Inflammatory macrophage treated with lipopolysaccharide for 1 hour (primary cell): ENCODE data around the gene ISL2.

Source experiments
- DNase-seq, 2 donors: peaks; one replicate each; pipeline ENCODE4 v3.0.0-alpha.2; 2020 to 2022

The ISL2 gene

DNA sequence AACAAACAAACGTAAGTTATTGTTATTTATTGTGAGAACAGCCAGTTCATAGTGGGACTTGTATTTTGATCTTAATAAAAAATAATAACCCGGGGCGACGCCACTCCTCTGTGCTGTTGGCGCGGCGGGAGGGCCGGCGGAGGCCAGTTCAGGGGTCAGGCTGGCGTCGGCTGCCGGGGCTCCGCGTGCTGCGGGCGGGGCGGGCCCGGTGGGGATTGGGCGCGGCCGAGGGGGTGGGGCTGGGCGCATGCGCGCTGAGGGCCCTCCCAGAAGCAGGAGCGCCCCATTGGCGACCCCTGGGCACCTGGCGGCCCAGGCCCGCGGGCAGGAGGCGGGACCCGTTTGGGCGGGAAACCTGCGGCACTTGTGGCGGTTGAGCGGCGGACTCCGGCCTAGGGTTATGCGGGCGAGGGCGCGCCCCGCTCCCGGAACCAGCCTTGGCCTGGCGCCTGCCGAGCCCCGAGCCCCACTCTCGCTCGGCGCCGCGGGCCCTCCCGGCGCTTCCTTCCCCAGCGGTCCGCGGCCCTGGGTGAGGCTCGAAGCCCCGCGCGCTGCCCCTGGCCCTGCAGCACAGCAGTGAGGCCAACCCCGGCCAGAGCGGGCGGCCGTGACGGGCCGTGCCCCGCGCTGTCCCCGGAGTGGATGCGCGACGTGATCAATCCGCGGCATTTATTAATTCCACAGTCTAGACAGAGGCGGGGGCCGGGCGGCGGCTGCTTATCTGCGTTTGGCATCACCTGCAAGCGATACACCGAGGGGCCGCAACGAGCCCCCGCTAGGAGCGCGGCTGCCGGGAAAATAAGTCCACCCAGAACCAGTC lies 6.0 kb downstream of the ISL2 start:
- DNase-seq, result no peak

DNA sequence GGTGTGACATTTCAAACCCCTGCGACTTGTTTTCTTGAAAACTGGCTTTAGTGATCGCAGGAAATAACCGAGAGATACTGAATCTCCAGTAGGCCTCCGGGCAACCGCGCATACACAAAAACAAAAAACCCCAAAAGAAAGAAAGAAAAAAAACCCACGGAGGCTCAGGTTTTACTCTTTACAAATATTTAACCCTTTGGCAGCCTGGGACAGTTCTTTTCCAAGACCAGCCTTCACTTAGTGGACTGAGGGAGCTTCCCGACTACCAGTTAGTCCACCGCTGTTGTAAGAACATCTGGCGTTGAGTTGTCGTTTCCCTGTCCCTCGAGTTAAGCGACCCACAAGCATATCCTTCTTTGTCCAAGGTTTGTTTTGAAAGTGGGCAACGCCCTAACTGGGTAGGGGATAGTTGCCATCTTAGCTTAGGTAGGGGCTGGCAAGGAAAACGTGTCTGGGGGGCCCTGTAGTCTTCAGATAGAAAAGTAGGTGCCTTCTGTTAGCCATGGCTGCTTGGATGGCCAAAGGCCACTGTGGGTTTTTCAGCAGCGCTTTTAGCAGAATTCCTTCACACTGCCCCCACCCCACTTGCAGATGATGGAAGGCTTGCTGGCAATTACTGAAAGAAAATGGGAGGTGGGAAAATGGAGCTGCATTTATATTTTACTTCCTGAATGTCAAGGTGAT lies 6.9 kb downstream of the ISL2 start:
- DNase-seq, result no peak

DNA sequence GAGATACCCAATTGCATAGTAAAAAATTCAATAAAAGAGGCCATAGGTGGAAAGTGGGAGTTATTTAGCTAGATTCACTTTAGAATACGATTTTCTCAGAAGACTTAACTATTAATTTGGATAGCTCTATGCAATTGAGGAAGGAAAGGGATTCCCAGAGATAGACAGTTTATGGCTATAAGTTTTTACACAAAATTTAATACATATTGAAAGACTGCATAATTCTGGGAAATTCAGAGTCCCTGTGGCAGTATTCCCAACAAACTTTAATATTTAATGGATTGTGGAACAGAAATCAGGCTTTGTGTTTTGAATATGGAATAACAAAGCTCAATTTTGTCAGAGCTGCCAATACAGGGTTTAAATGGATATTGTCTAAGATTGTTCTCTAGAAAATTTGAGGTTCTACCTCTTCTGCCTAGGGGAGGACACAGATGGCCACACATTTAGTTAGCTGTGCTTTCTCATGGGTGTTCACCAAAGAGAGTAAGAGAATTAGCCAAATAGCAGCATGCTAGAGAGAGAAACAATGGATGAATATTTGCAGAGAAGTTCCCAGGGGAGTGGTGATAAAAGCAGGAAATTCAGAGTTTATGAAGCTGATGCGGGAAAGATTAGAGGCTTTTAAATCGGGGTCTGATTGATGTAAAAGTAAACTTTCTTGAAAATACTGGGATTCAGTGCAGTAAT lies 8.5 kb downstream of the ISL2 start:
- no peak for DNase-seq

GRCh38 chr15:76345583-76345879 lies 9.0 kb downstream of the ISL2 start:
- DNase-seq, result no peak

- peak; percentile 55 to 74 for DNase-seq
These were observed 9.5 kb downstream of the ISL2 start for GRCh38 chr15:76345880-76346668.

DNA sequence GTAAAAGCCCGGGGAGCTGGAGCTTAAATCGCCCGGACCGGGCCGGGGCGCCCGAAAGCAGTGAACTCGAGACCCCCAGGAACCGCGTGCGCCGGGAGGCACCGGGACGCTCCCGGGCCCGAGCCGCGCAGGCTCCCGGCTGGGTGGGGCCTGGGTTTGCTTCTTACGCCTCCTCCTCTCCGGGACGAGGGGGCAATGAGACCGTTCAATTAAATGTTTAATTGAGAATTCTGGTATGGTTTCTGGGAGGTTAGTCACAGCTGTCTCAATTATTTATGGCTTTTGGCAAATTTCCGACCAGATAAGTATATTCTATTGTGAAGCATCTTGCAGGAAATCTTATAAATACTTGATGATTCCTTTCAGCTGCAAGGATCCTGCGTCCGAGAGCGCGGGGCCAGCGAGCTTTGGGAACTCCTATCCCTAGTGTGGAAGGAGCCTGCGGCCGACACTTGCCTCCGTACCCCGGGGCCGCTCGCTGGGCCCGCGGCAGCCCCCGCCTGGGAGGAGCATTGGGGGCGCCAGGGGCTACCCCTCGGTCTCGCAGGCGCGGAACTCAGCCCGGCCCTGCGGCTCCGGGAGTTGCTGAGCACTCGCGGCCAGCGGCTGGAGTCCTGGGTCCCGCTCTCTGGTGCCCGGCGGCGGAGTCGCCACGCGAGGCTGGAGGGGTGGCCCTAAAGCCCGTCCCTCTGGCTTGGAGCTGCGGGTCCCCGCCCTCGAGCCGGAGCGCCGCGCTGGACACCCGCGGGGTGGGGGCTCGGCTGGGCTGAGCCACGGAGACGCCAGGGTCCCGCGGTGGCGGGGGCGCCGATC lies 10.3 kb downstream of the ISL2 start:
- DNase-seq, result no peak

DNA sequence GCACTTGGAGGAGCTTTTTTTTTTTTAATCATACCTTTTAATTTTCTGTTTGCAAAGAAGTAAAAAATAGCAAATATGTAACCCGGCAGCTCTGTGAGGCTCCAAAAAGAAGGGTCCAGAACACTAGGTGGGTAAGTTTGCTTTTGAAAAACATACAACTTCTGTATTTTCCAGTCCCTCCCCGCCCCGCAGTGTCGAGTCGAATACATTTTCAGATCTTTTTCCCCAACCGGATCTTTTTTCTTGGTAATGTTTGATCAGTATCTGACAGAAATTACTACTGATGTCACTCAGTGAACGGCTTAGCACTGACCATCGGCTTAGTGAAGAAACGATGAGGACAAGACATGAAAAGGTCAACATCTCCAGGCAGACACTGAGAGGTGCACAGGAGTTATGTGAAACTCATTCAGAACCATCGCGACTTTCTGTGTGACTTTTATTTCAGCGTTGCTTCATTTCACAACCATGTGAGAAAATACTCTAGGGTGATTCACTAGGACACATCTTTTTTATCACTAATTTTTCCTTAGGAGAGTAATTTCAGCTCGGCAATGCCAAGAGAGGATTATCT lies 11.0 kb downstream of the ISL2 start:
- DNase-seq, result no peak

GRCh38 chr15:76349301-76350070 lies 12.9 kb downstream of the ISL2 start:
- no peak for DNase-seq

- DNase-seq, result no peak
These were observed 16.5 kb downstream of the ISL2 start for GRCh38 chr15:76353023-76353577.

DNA sequence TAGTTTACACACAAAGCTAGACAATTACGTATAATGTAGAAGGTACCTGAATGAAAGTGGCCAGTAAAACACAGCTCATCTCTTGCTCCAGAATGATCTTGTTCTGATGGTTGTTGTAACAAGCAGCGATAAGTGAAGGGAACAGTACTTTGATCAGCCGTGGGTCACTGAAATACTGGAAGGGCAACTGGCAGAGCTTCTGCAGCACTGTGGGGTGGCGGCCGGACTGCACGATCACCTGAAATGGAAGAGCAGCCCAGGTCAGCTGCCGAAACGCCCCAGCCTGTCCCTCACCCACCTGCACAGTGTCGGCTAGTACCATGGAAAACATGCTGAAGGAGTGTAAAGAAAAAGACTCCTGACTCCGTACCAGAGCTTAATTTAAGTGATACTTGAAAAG lies 17.3 kb downstream of the ISL2 start:
- no peak for DNase-seq

- DNase-seq, result no peak
These were observed 18.4 kb downstream of the ISL2 start for GRCh38 chr15:76354823-76355440.

DNA sequence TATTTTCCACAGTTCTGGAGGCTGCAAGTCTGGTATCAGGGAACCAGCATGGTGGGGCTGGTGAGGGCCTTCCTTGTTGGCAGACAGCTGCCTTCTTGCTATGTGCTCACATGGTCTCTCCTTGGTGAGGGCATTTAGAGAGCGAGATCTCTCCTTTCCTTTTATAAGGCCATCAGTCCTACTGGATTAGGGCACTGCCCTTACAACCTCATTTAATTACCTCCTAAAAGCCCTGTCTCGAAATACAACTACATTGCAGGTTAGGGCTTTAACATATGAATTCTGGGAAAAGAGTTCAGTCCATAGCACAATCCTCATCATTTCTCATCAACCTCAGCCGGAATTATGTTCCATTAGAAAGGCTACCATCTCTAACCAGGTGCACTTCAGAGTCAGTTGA lies 21.9 kb downstream of the ISL2 start:
- no peak for DNase-seq

DNA sequence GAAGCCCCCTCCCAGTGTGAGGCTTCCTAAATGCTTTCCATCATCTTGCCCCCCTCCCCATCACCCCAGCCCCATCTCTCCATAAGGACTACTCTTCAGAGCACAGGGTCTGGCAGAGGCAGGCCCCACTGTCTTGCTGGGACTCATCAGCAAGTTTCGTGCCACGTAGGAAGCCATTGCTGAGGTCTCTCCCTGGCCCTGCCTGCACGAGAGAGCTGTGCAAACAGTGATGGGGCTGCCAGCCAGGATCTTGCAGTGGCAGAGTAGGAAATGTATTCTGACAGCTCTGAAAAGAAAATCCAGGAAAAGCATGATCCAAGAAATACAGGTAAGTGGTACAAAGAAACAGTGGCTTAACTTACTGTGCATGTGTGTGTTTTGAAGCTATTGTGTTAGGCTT lies 22.6 kb downstream of the ISL2 start:
- no peak for DNase-seq

GRCh38 chr15:76360416-76360815 lies 23.8 kb downstream of the ISL2 start:
- DNase-seq, result no peak

DNA sequence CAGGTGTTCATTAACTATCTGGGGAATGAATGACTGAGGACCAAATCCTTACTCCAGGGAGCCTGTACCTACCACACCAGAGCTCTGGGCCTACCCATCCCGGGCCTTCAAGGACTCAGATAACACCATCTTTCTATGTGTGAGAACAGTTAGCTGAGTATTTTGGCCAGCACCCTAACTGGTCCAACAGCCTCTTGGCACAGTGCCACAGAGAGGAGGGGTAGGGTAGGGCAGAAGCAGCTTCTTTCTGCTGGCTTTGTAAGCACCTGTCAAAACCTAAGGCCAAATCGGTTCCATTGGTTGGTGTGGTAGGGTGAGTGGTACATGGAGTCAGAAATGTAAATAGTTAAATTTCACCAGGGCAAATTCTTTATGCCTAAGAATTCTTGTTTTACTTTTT lies 26.7 kb downstream of the ISL2 start:
- no peak for DNase-seq

- no peak for DNase-seq
These were observed 30.1 kb downstream of the ISL2 start for GRCh38 chr15:76366714-76367113.

- DNase-seq, result no peak
These were observed 31.6 kb downstream of the ISL2 start for GRCh38 chr15:76368122-76368621.

DNA sequence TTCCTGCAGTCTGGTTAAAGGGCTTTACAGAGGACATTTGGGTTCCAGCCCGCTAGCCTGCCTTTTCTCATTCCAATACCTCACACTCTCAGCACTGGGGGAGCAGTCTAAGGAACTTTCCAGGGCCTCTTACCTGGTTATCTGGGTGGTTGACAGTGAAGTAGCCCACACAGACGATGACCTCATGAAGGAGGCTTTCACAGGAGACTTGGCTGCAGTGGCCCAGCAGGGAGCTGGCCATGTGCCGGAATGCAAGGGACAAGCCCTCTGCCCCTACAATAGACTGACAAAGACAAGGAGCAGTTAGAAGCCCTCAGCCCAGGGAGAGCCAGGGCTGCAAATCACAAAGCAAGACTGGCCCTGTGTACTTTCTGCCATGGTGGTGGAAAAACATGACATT lies 39.5 kb downstream of the ISL2 start:
- no peak for DNase-seq

GRCh38 chr15:76376816-76377215 lies 40.2 kb downstream of the ISL2 start:
- no peak for DNase-seq

GRCh38 chr15:76377217-76377616 lies 40.6 kb downstream of the ISL2 start:
- no peak for DNase-seq
